Osteocyte (in vitro differentiated cells): ENCODE results near the gene DHRS7C. TPM values are rescaled to one million over a fixed set of nuclear protein-coding genes. Genes with fewer than 3 reads are reported as not detected.

Experiments used
- DNase-seq: peaks from one replicate; pipeline ENCODE4 v3.0.0; 2021; ENCODE audit warnings: mixed read lengths; ENCODE audit not compliant: unreplicated experiment; ENCODE audit errors: extremely low spot score
- H3K27ac Mint-ChIP-seq: one replicate; pipeline ENCODE4 v1.8.0; 2021; ENCODE audit warnings: mild to moderate bottlenecking, mixed read lengths; ENCODE audit not compliant: unreplicated experiment
- H3K27me3 Mint-ChIP-seq: one replicate; pipeline ENCODE4 v1.8.0; 2021; ENCODE audit warnings: mixed read lengths; ENCODE audit not compliant: unreplicated experiment
- H3K36me3 Mint-ChIP-seq: one replicate; pipeline ENCODE4 v1.8.0; 2021; ENCODE audit warnings: mixed read lengths; ENCODE audit not compliant: unreplicated experiment
- H3K4me1 Mint-ChIP-seq: one replicate; pipeline ENCODE4 v1.8.0; 2021; ENCODE audit warnings: mixed read lengths; ENCODE audit not compliant: unreplicated experiment
- H3K4me3 Mint-ChIP-seq: one replicate; pipeline ENCODE4 v1.8.0; 2021; ENCODE audit warnings: mild to moderate bottlenecking, moderate library complexity, mixed read lengths; ENCODE audit not compliant: unreplicated experiment
- H3K9me3 Mint-ChIP-seq: one replicate; pipeline ENCODE4 v1.8.0; 2021; ENCODE audit warnings: mixed read lengths; ENCODE audit not compliant: unreplicated experiment
- total RNA-seq: library from RNA; stranded (reverse); gene quantifications from 2 replicates; pipeline ENCODE4 v1.2.1, GENCODE V29; 2021
- TF ChIP-seq, protein P1 (sequence below): fragments of 200-600 bp; sonication (generic); IDR thresholded peaks from 2 replicates; pipeline ENCODE4 v1.5.0; 2021; ENCODE audit warnings: antibody characterized with exemption, mild to moderate bottlenecking, moderate library complexity

The DHRS7C gene
- total RNA-seq, 1 donor from 2014 or later: not detected

DNA sequence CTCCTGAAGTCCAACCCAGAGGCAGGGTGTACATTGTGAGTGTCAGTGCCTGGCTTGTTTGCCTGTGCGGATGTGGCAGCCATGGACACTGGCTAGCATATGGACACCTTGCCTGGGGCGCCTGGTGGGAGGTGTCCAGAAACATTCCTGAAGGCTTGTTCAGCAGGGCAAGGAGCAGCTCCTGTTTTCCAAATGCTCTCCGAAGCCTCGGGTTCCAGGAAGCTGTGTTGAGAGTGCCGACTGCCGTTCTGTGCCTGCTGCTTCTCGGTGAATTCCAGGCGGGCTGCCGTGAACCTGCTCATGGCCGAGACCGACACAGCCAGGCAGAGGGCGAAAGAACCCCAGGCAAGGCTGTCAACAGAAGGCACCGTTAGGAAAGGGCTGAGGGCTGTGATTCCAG lies 10.9 kb upstream of the DHRS7C start:
- Mint-ChIP-seq H3K9me3 (peaks cover 12% of the 10 kb centered on the region), H3K36me3 (peaks cover 4% of the 10 kb centered on the region), H3K4me1 (peaks cover 25% of the 10 kb centered on the region)

DNA sequence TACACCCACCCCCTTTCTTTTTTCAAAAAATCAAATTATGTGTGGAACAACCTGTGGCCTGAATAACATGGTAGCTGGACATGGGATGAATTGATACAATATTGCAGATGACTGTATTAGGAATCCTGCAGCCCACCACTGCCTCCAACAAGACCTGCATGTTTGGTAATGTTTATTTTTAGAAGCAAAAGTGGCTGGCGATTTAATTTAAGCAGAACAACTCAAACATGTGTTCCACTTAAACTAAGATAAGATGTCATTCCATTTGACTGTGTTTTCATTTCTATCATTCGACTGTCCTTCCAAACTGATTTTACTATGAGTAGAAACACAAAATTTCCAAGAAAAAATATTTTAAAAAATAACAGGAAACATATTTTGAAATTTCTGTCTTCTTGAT lies 10.1 kb upstream of the DHRS7C start:
- no peak for DNase-seq
- peaks cover 25% of the 10 kb centered on the region for H3K4me1 Mint-ChIP-seq
- TF ChIP-seq, protein P1, sequence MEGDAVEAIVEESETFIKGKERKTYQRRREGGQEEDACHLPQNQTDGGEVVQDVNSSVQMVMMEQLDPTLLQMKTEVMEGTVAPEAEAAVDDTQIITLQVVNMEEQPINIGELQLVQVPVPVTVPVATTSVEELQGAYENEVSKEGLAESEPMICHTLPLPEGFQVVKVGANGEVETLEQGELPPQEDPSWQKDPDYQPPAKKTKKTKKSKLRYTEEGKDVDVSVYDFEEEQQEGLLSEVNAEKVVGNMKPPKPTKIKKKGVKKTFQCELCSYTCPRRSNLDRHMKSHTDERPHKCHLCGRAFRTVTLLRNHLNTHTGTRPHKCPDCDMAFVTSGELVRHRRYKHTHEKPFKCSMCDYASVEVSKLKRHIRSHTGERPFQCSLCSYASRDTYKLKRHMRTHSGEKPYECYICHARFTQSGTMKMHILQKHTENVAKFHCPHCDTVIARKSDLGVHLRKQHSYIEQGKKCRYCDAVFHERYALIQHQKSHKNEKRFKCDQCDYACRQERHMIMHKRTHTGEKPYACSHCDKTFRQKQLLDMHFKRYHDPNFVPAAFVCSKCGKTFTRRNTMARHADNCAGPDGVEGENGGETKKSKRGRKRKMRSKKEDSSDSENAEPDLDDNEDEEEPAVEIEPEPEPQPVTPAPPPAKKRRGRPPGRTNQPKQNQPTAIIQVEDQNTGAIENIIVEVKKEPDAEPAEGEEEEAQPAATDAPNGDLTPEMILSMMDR: no peak
- H3K9me3 Mint-ChIP-seq: peaks cover 12% of the 10 kb centered on the region
- no peak overlapping the region for H3K4me3 Mint-ChIP-seq
- peaks cover 4% of the 10 kb centered on the region for H3K36me3 Mint-ChIP-seq
- H3K27ac Mint-ChIP-seq: peak overlapping the region; percentile 82
- H3K27me3 Mint-ChIP-seq: peaks cover under 1% of the 10 kb centered on the region

More for the DNA sequence above, 10.9 kb upstream of the DHRS7C start:
- TF ChIP-seq, protein P1: peak; percentile 27
- Mint-ChIP-seq H3K4me3 (no peak overlapping the region), H3K27me3 (peaks cover 2% of the 10 kb centered on the region), H3K27ac (peak overlapping the region; percentile 82)
- DNase-seq: peak; percentile 90

DNA sequence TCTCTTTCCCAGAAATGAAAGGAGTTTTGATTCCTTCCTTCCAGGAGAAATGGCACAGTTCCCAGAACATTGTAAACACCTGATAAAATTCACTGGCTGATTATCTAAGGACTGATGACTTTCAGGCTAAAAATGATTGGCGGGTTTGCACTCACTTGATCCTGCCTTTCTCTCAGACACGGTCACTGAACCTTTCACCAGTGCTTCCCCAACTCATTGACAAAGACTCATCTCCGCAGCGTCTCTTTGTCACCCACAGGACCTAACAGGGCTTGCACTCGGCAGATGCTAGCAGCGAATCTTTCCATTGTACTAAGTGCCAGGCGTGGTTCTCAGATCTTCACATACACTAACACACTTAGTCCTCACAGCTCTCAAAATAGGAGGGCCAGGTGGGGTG lies 7.3 kb upstream of the DHRS7C start:
- Mint-ChIP-seq H3K4me3 (no peak overlapping the region), H3K27ac (no peak overlapping the region), H3K27me3 (no peaks in the 10 kb centered on the region), H3K4me1 (peaks cover 25% of the 10 kb centered on the region), H3K9me3 (no peaks in the 10 kb centered on the region), H3K36me3 (no peaks in the 10 kb centered on the region)
- TF ChIP-seq, protein P1: no peak
- DNase-seq: no peak

DNA sequence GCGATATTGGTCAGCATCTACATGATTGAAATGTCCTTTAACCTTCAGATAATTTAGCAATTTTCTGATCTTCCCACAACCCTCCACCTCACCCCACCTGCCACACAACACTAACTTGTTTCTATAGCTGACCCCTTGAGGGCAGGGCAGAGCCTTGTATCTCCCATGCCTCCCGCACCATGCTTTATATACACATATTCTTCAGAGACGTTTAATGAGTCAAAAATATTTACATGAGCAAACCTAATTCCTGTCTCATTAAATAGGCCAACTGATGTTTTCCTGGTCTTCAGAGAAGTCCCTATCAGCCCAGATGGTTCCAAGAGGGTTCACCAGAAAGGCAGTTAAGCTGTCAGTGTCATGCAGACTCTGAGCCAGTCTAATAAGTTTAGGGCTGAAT lies 6.6 kb upstream of the DHRS7C start:
- Mint-ChIP-seq H3K27ac (no peak overlapping the region), H3K9me3 (no peaks in the 10 kb centered on the region), H3K27me3 (no peaks in the 10 kb centered on the region), H3K36me3 (no peaks in the 10 kb centered on the region), H3K4me1 (peaks cover 21% of the 10 kb centered on the region), H3K4me3 (no peak overlapping the region)
- DNase-seq: no peak
- TF ChIP-seq, protein P1: no peak

DNA sequence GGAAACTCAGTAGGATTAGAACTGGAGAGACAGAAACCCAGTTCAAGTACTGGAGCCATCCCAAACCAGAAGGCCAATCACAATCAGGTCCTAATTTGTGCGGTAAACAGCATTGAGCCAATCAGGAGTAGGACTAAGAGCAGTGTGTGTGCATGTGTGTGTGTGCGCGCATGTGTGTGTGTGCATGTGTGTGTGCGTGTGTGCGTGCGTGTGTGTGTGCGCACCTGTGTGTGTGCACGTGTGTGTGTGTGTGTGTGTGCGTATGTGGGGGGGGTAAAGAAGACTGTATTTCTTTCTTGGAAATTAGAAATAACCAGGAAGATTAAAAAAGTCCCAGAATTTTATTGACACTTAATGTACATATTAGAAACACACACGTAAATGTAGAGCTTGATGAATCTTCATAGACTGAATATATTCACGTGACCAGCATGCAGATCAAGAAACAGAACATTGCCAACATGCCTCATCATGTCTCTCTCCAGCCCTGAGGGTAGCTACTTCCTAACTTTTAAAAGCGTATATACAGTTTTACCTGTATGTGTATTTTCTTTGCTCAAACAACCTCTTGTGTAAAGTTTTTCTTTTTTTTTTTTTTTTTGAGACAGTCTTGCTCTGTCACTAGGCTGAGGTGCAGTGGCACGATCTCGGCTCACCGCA lies 919 bp upstream of the DHRS7C start:
- Mint-ChIP-seq H3K27ac (no peak overlapping the region), H3K4me1 (peaks cover 9% of the 10 kb centered on the region), H3K36me3 (no peaks in the 10 kb centered on the region), H3K4me3 (no peak overlapping the region), H3K27me3 (no peaks in the 10 kb centered on the region), H3K9me3 (no peaks in the 10 kb centered on the region)
- TF ChIP-seq, protein P1: no peak
- DNase-seq: no peak
